NT2/D1 (cell line): ENCODE data around the gene FOXP1.

Source experiments
- YY1 ChIP-seq: IDR thresholded peaks from 2 replicates; pipeline ENCODE4 v1.6.1; 2011; ENCODE audit not compliant: insufficient read length, insufficient read depth
- ZNF274 ChIP-seq: IDR thresholded peaks from 2 replicates; pipeline ENCODE4 v1.6.1; 2011; ENCODE audit warnings: mild to moderate bottlenecking, low read depth, low read length

GRCh38 chr3:71525391-71525790 is 58.1 kb downstream of the FOXP1 start:
- no peak for TF ChIP-seq ZNF274
- TF ChIP-seq YY1: no peak
